Superior temporal gyrus (tissue), 1 donor: ENCODE results near the gene NTSR1.

ENCODE experiments used
- DNase-seq: peaks from one replicate; pipeline ENCODE4 v3.0.0-alpha.2; 2016; ENCODE audit errors: extremely low spot score

The NTSR1 gene

GRCh38 chr20:62707921-62708521 lies 615 bp upstream of the NTSR1 start:
- DNase-seq, result no peak

- DNase-seq, result no peak
These were observed 885 bp downstream of the NTSR1 start for GRCh38 chr20:62709537-62709905.

- no peak for DNase-seq
These were observed 1.7 kb downstream of the NTSR1 start for GRCh38 chr20:62710221-62710885.

- DNase-seq, result no peak
These were observed 2.5 kb downstream of the NTSR1 start for GRCh38 chr20:62710886-62711702.

GRCh38 chr20:62711703-62712101 lies 3.1 kb downstream of the NTSR1 start:
- DNase-seq, result no peak

- DNase-seq, result no peak
These were observed 4.0 kb downstream of the NTSR1 start for GRCh38 chr20:62712606-62713005.

GRCh38 chr20:62714006-62714405 lies 5.4 kb downstream of the NTSR1 start:
- DNase-seq, result no peak

GRCh38 chr20:62714799-62715198 lies 6.2 kb downstream of the NTSR1 start:
- DNase-seq, result no peak

- DNase-seq, result no peak
These were observed 6.6 kb downstream of the NTSR1 start for GRCh38 chr20:62715201-62715600.

- DNase-seq, result no peak
These were observed 7.7 kb downstream of the NTSR1 start for GRCh38 chr20:62716198-62716940.

GRCh38 chr20:62716941-62717310 lies 8.3 kb downstream of the NTSR1 start:
- no peak for DNase-seq

- DNase-seq, result no peak
These were observed 9.3 kb downstream of the NTSR1 start for GRCh38 chr20:62717933-62718332.

GRCh38 chr20:62718546-62718945 lies 9.9 kb downstream of the NTSR1 start:
- DNase-seq, result no peak

GRCh38 chr20:62719250-62719935 lies 10.8 kb downstream of the NTSR1 start:
- no peak for DNase-seq

GRCh38 chr20:62721511-62722370 lies 13.1 kb downstream of the NTSR1 start:
- no peak for DNase-seq

- DNase-seq, result no peak
These were observed 14.0 kb downstream of the NTSR1 start for GRCh38 chr20:62722627-62723026.

- DNase-seq, result no peak
These were observed 14.7 kb downstream of the NTSR1 start for GRCh38 chr20:62723351-62723750.

- no peak for DNase-seq
These were observed 15.3 kb downstream of the NTSR1 start for GRCh38 chr20:62723768-62724450.

GRCh38 chr20:62724692-62725595 lies 16.3 kb downstream of the NTSR1 start:
- no peak for DNase-seq
